ENCODE measurements around the gene ZBTB40. TPM values are rescaled to one million over a fixed set of nuclear protein-coding genes. Genes with fewer than 3 reads are reported as not detected.

The ZBTB40 gene
- total and polyA plus RNA-seq, 10 of the 15 experiments (the other 5 are each of a cell fraction or from before 2014, with no cell fraction given), result 1.9 to 14.4 (median 9.0) TPM

GRCh38 chr1:22457836-22458235 is 6.2 kb downstream of the ZBTB40 start:
- intact Hi-C loops (cut with micrococcal nuclease; ENCODE audit: unreplicated experiment), result no loop called here
- TF ChIP-seq USF1 (IDR thresholded peaks at IDR 0.05; ENCODE audit: borderline replicate concordance, extremely low read length, insufficient read depth, low read depth, low read length) (no peak), CEBPZ (IDR thresholded peaks at IDR 0.05; ENCODE audit: low read depth, low read length) (no peak), POLR2A (IDR thresholded peaks at IDR 0.05; ENCODE audit: low read depth, low read length) (no peak), ZZZ3 (IDR thresholded peaks at IDR 0.05; ENCODE audit: control insufficient read depth, insufficient read length, low read depth) (no peak), IKZF1 (conservative IDR thresholded peaks at IDR 0.05) (no peak), REST (IDR thresholded peaks at IDR 0.05; ENCODE audit: low read depth, low read length) (no peak)
- SMC1A ChIA-PET (ENCODE audit: uncharacterized antibody, unreplicated experiment), result interaction anchor here (0.6 to 1.6 kb wide), 2 partner anchors 16 to 460 kb away, joined by 3 read pairs; no protein-coding TSS in a partner anchor

More at GRCh38 chr1:22457836-22458235, 6.2 kb downstream of the ZBTB40 start:
- DNase-seq (ENCODE audit: low read depth, low spot score) (no peak), FAIRE-seq (no peak), ATAC-seq (no peak)
- BruUV-seq (replicated peaks), result no TSS peak
- Histone ChIP-seq H3K27ac (ENCODE audit: control insufficient read depth, insufficient read depth) (no peak overlapping the region), H3K36me3 (ENCODE audit: control insufficient read depth in 2 of 2, insufficient read depth in 2 of 2, low read length in 1 of 2) (no peaks in the 10 kb centered on the region), H3K4me1 (ENCODE audit: control insufficient read depth, insufficient read depth, low read length) (peaks cover 5% of the 10 kb centered on the region), H3K9me3 (replicated peaks; ENCODE audit: control insufficient read depth, insufficient read depth, low read length) (no peaks in the 10 kb centered on the region), H3K9ac (ENCODE audit: control insufficient read depth, insufficient read depth, low read length) (no peak overlapping the region), H3K79me2 (ENCODE audit: control insufficient read depth, insufficient read depth, low read length) (peaks cover 8% of the 10 kb centered on the region), H2AFZ (ENCODE audit: control insufficient read depth, low read depth, low read length) (no peak overlapping the region), H3K4me3 (no peak overlapping the region), H4K20me1 (ENCODE audit: control insufficient read depth, insufficient read depth) (no peaks in the 10 kb centered on the region; the same call in 1 of the 2 replicates), H3K4me2 (ENCODE audit: control insufficient read depth, insufficient read depth) (no peak overlapping the region), H3K27me3 (replicated peaks in 1 of 2; ENCODE audit: control insufficient read depth in 2 of 2, insufficient read depth in 2 of 2, low read length in 1 of 2) (no peaks in the 10 kb centered on the region)
- ChIA-PET CTCF (no interaction called here), RAD21 (ENCODE audit: unreplicated experiment) (no interaction called here), POLR2A (no interaction called here)
- in situ Hi-C loops (cut with MboI), result no loop called here

Data from GM12878 (cell line).